GM12878 (cell line): ENCODE data around the gene SRD5A1. TPM values are rescaled to one million over a fixed set of nuclear protein-coding genes. Genes with fewer than 3 reads are reported as not detected.

Experiments used
- ATF2 ChIP-seq: IDR thresholded peaks from 2 replicates; pipeline ENCODE4 v1.6.1; 2012; ENCODE audit warnings: low read length, inconsistent platforms
- CEBPZ ChIP-seq: fragments of 150-350 bp; IDR thresholded peaks from 2 replicates; pipeline ENCODE4 v1.6.1; 2016; ENCODE audit warnings: low read depth, low read length
- CUX1 ChIP-seq: IDR thresholded peaks from 2 replicates; pipeline ENCODE4 v1.6.1; 2012; ENCODE audit warnings: improper control_type of control experiment, low read depth, low read length; ENCODE audit not compliant: insufficient replicate concordance
- DPF2 ChIP-seq: fragments of 450-650 bp; IDR thresholded peaks from 2 replicates; pipeline ENCODE4 v1.6.1; 2017; ENCODE audit warnings: mild to moderate bottlenecking
- HDAC2 ChIP-seq: fragments of 200-600 bp; sonication (generic); IDR thresholded peaks from 2 replicates; pipeline ENCODE4 v1.6.1; 2017
- HSF1 ChIP-seq: fragments of 150-350 bp; IDR thresholded peaks from 2 replicates; pipeline ENCODE4 v1.6.1; 2014; ENCODE audit warnings: mild to moderate bottlenecking, low read depth, low read length
- IRF4 ChIP-seq: IDR thresholded peaks from 2 replicates; pipeline ENCODE4 v1.6.1; 2011; ENCODE audit warnings: low read depth, low read length
- KLF5 ChIP-seq: fragments of 450-650 bp; IDR thresholded peaks from 2 replicates; pipeline ENCODE4 v1.6.1; 2014; ENCODE audit warnings: mild to moderate bottlenecking; ENCODE audit not compliant: partially characterized antibody
- MAX ChIP-seq: IDR thresholded peaks from 2 replicates; pipeline ENCODE4 v1.6.1; 2012; ENCODE audit warnings: low read depth, low read length, improper control_type of control experiment
- PML ChIP-seq: IDR thresholded peaks from 2 replicates; pipeline ENCODE4 v1.6.1; 2012; ENCODE audit warnings: low read length, inconsistent platforms
- RCOR1 ChIP-seq: conservative IDR thresholded peaks from 2 replicates; pipeline ENCODE4 v1.6.1; 2012; ENCODE audit warnings: low read depth, low read length, improper control_type of control experiment
- SMARCA5 ChIP-seq: fragments of 450-650 bp; IDR thresholded peaks from 2 replicates; pipeline ENCODE4 v1.6.1; 2017; ENCODE audit warnings: mild to moderate bottlenecking
- YBX1 ChIP-seq: fragments of 450-650 bp; IDR thresholded peaks from 2 replicates; pipeline ENCODE4 v1.6.1; 2016; ENCODE audit warnings: antibody characterized with exemption
- YY1 ChIP-seq: IDR thresholded peaks from 2 replicates; pipeline ENCODE4 v1.6.1; 2011; ENCODE audit warnings: low read depth, mild to moderate bottlenecking, low read length
- ZNF592 ChIP-seq: fragments of 450-650 bp; IDR thresholded peaks from 2 replicates; pipeline ENCODE4 v1.6.1; 2017; ENCODE audit warnings: mild to moderate bottlenecking, moderate library complexity
- polyA plus RNA-seq, 11 experiments: library from polyadenylated mRNA; depleted of rRNA in 4 of 11; unstranded in 6 of 11; stranded (reverse) in 5 of 11; fragments of >200 nt; fragmentation: Nextera tagmentation in 4 of 11; fragmentation: Illumina TruSeq in 1 of 11; extraction: Ambion mirVana in 4 of 11; extraction: Trizol in 1 of 11; gene quantifications; 1 replicate in 1 of 11; 2 replicates in 10 of 11; pipeline versions ENCODE4 v1.2.1 to v1.2.3, GENCODE V29; 2011 to 2016; ENCODE audit warnings: inconsistent platforms in 2 of 11, missing spikeins in 2 of 11, low read depth in 1 of 11
- total RNA-seq, 4 experiments: library from RNA; depleted of rRNA in 3 of 4; stranded (reverse); fragments of >200 nt in 3 of 4; fragmentation: Illumina TruSeq in 1 of 4; extraction: Trizol in 1 of 4; gene quantifications; 2 replicates each; pipeline versions ENCODE4 v1.2.1 to v1.2.3, GENCODE V29; 2013 to 2021

The SRD5A1 gene
- total and polyA plus RNA-seq, 10 of the 15 experiments (the other 5 are each of a cell fraction or from before 2014, with no cell fraction given), result 0.76 to 20.1 (median 12.3) TPM

- no peak for TF ChIP-seq ZNF592
- no peak for TF ChIP-seq RCOR1
- TF ChIP-seq PML, result no peak
- no peak for TF ChIP-seq CEBPZ
- TF ChIP-seq YY1, result no peak
- no peak for TF ChIP-seq KLF5
- TF ChIP-seq DPF2, result peak; percentile 61; the same call in 1 of the 2 replicates
- TF ChIP-seq YBX1, result no peak
- TF ChIP-seq ATF2, result no peak
- 0 out of 2 replicates have a peak, but pooled peaks have one; percentile 43 for TF ChIP-seq MAX
- peak; percentile 49; the same call in 1 of the 2 replicates for TF ChIP-seq IRF4
- TF ChIP-seq HDAC2, result no peak
- TF ChIP-seq HSF1, result no peak
- no peak for TF ChIP-seq SMARCA5
- TF ChIP-seq CUX1, result no peak
These were observed 71.8 kb downstream of the SRD5A1 start (continued) for GRCh38 chr5:6705088-6705487.
